AG10803 (cell line): ENCODE results near the gene CACHD1.

Experiments used
- DNase-seq: peaks from one replicate; pipeline ENCODE4 v3.0.0; 2010; ENCODE audit warnings: low read depth
- H3K4me3 ChIP-seq: 2 replicates; pipeline ENCODE4 v1.5.1; 2011; ENCODE audit warnings: mild to moderate bottlenecking, low read length, control low read depth
- CTCF ChIP-seq: conservative IDR thresholded peaks from 2 replicates; pipeline ENCODE4 v1.5.1; 2011; ENCODE audit warnings: mild to moderate bottlenecking, low read length, control low read depth, inconsistent platforms

Gene CACHD1

GRCh38 chr1:64519901-64520300, 50.0 kb downstream of the CACHD1 start:
- no peak overlapping the region for H3K4me3 ChIP-seq
- DNase-seq, result peak; percentile 31
- no peak for TF ChIP-seq CTCF

- TF ChIP-seq CTCF, result no peak
- no peak for DNase-seq
- no peak overlapping the region for H3K4me3 ChIP-seq
Observed at GRCh38 chr1:64522740-64523139, 52.8 kb downstream of the CACHD1 start.

GRCh38 chr1:64523413-64524337, 53.7 kb downstream of the CACHD1 start:
- H3K4me3 ChIP-seq, result no peak overlapping the region
- no peak for DNase-seq
- no peak for TF ChIP-seq CTCF

- H3K4me3 ChIP-seq, result no peak overlapping the region
- TF ChIP-seq CTCF, result no peak
- no peak for DNase-seq
Observed at GRCh38 chr1:64524614-64525013, 54.7 kb downstream of the CACHD1 start.

- no peak for TF ChIP-seq CTCF
- no peak overlapping the region for H3K4me3 ChIP-seq
- DNase-seq, result no peak
Observed at GRCh38 chr1:64525116-64525686, 55.3 kb downstream of the CACHD1 start.

GRCh38 chr1:64526312-64526711, 56.4 kb downstream of the CACHD1 start:
- H3K4me3 ChIP-seq, result no peak overlapping the region
- no peak for TF ChIP-seq CTCF
- no peak for DNase-seq

GRCh38 chr1:64527165-64527564, 57.2 kb downstream of the CACHD1 start:
- no peak overlapping the region for H3K4me3 ChIP-seq
- DNase-seq, result no peak
- no peak for TF ChIP-seq CTCF
